IMR-90 (cell line): Measurements from ENCODE around the gene HEXIM1. TPM values are rescaled to one million over a fixed set of nuclear protein-coding genes. Genes with fewer than 3 reads are reported as not detected.

ENCODE experiments used
- ATAC-seq: fragments of 200-7000 bp; cut with Tn5 transposase; 2 replicates; pipeline ENCODE4 v1.9.1; 2020; ENCODE audit warnings: low read depth, mild to moderate bottlenecking, moderate library complexity
- BruUV-seq: library from RNA; stranded (reverse); fragments of 400-500 nt; replicated peaks from 2 replicates; lab custom pipeline; 2021; lab: Mats Ljungman, UMichigan
- CTCF ChIA-PET: fragments of 300-600 bp; formaldehyde crosslinking; extraction: SDS; loops from one replicate; lab custom pipeline; 2021; ENCODE audit warnings: antibody characterized with exemption; lab: Yijun Ruan, JAX
- POLR2A ChIA-PET: fragments of 300-600 bp; sonication (Branson Sonifier 250); formaldehyde crosslinking; loops from one replicate; lab custom pipeline; 2022; ENCODE audit warnings: antibody characterized with exemption; ENCODE audit not compliant: unreplicated experiment; lab: Charles Lee
- DNase-seq: peaks from one replicate; pipeline ENCODE4 v3.0.0; 2013
- H2AFZ ChIP-seq: replicated peaks from 2 replicates; pipeline ENCODE3; 2013; ENCODE audit warnings: low read length, mild to moderate bottlenecking; ENCODE audit not compliant: poor library complexity
- H2AK5ac ChIP-seq: 2 replicates; pipeline ENCODE4 v1.6.1; 2013; ENCODE audit warnings: low read depth, low read length, inconsistent platforms
- H2AK9ac ChIP-seq: replicated peaks from 2 replicates; pipeline ENCODE3; 2013; ENCODE audit warnings: mild to moderate bottlenecking, low read depth, low read length, moderate library complexity; ENCODE audit not compliant: poor library complexity
- H2BK120ac ChIP-seq: 2 replicates; pipeline ENCODE4 v1.6.1; 2013; ENCODE audit warnings: low read depth, low read length, inconsistent platforms
- H2BK15ac ChIP-seq: 3 replicates; pipeline ENCODE4 v1.6.1; 2013; ENCODE audit warnings: low read depth, low read length, inconsistent platforms
- H2BK20ac ChIP-seq: 2 replicates; pipeline ENCODE4 v1.6.1; 2013; ENCODE audit warnings: low read depth, mild to moderate bottlenecking, inconsistent platforms, low read length, moderate library complexity
- H2BK5ac ChIP-seq: 2 replicates; pipeline ENCODE4 v1.6.1; 2013; ENCODE audit warnings: mild to moderate bottlenecking, low read depth, low read length, inconsistent platforms; ENCODE audit not compliant: poor library complexity, severe bottlenecking
- H3K14ac ChIP-seq: replicated peaks from 2 replicates; pipeline ENCODE4 v1.6.1; 2013; ENCODE audit warnings: low read depth, low read length, inconsistent platforms
- H3K18ac ChIP-seq: 2 replicates; pipeline ENCODE4 v1.6.1; 2013; ENCODE audit warnings: low read depth, low read length, control low read depth
- H3K23ac ChIP-seq: 2 replicates; pipeline ENCODE4 v1.6.1; 2013; ENCODE audit warnings: low read depth, low read length, inconsistent platforms
- H3K27ac ChIP-seq: 2 replicates; pipeline ENCODE4 v1.5.1; 2013; ENCODE audit warnings: mild to moderate bottlenecking, control low read depth, low read length; ENCODE audit not compliant: insufficient read depth
- H3K27me3 ChIP-seq: 2 replicates; pipeline ENCODE4 v1.6.1; 2013; ENCODE audit warnings: low read length; ENCODE audit not compliant: control insufficient read depth, insufficient read depth
- H3K36me3 ChIP-seq: 2 replicates; pipeline ENCODE4 v1.6.1; 2013; ENCODE audit warnings: low read length, mixed read lengths; ENCODE audit not compliant: control insufficient read depth, insufficient read depth
- H3K4ac ChIP-seq: 2 replicates; pipeline ENCODE4 v1.6.1; 2013; ENCODE audit warnings: low read depth, low read length, inconsistent platforms
- H3K4me1 ChIP-seq: 2 replicates; pipeline ENCODE4 v1.6.1; 2013; ENCODE audit warnings: low read length, mixed read lengths; ENCODE audit not compliant: control insufficient read depth, insufficient read depth
- H3K4me2 ChIP-seq: 2 replicates; pipeline ENCODE4 v1.6.1; 2013; ENCODE audit warnings: low read depth, mild to moderate bottlenecking, control low read depth, low read length, moderate library complexity
- H3K4me3 ChIP-seq: 2 replicates; pipeline ENCODE4 v1.5.1; 2013; ENCODE audit warnings: low read depth, mild to moderate bottlenecking, control low read depth, low read length, moderate library complexity; ENCODE audit not compliant: insufficient read depth
- H3K56ac ChIP-seq: 2 replicates; pipeline ENCODE4 v1.6.1; 2013; ENCODE audit warnings: low read length, inconsistent platforms; ENCODE audit not compliant: insufficient read depth; ENCODE audit errors: extremely low read depth
- H3K79me1 ChIP-seq, 2 experiments: 2 replicates each; pipeline ENCODE4 v1.6.1; 2013; ENCODE audit warnings: low read length in 2 of 2, inconsistent platforms in 1 of 2, low read depth in 1 of 2
- H3K9ac ChIP-seq: 2 replicates; pipeline ENCODE4 v1.6.1; 2013; ENCODE audit warnings: low read depth, low read length, control low read depth
- H3K9me1 ChIP-seq: 2 replicates; pipeline ENCODE4 v1.6.1; 2013; ENCODE audit warnings: low read length, inconsistent platforms; ENCODE audit not compliant: insufficient read depth
- H3K9me3 ChIP-seq: 2 replicates; pipeline ENCODE4 v1.6.1; 2013; ENCODE audit warnings: low read length; ENCODE audit not compliant: control insufficient read depth, insufficient read depth
- H4K20me1 ChIP-seq: 2 replicates; pipeline ENCODE4 v1.6.1; 2013; ENCODE audit warnings: low read length, inconsistent platforms; ENCODE audit not compliant: insufficient read depth
- H4K5ac ChIP-seq: 2 replicates; pipeline ENCODE4 v1.6.1; 2013; ENCODE audit warnings: mild to moderate bottlenecking, low read depth, low read length, control low read depth
- H4K8ac ChIP-seq, 2 experiments: 2 replicates each; pipeline ENCODE4 v1.6.1; 2013; ENCODE audit warnings: low read depth in 2 of 2, low read length in 2 of 2, control low read depth in 1 of 2, inconsistent platforms in 1 of 2
- H4K91ac ChIP-seq: 2 replicates; pipeline ENCODE4 v1.6.1; 2013; ENCODE audit warnings: low read depth, low read length, inconsistent platforms; ENCODE audit not compliant: insufficient read depth
- BHLHE40 ChIP-seq: fragments of 150-350 bp; IDR thresholded peaks from 2 replicates; pipeline ENCODE4 v1.6.1; 2016; ENCODE audit warnings: mild to moderate bottlenecking, low read depth, low read length
- CEBPB ChIP-seq: IDR thresholded peaks from 2 replicates; pipeline ENCODE4 v1.6.1; 2012; ENCODE audit warnings: low read depth, low read length, improper control_type of control experiment
- CHD1 ChIP-seq: IDR thresholded peaks from 2 replicates; pipeline ENCODE4 v1.6.1; 2012; ENCODE audit warnings: low read depth, low read length, improper control_type of control experiment
- FOS ChIP-seq: fragments of 150-350 bp; IDR thresholded peaks from 2 replicates; pipeline ENCODE4 v1.6.1; 2016; ENCODE audit warnings: low read depth, low read length
- MAZ ChIP-seq: IDR thresholded peaks from 2 replicates; pipeline ENCODE4 v1.6.1; 2012; ENCODE audit warnings: low read depth, mild to moderate bottlenecking, low read length, improper control_type of control experiment, moderate library complexity, borderline replicate concordance
- POLR2A ChIP-seq: IDR thresholded peaks from 2 replicates; pipeline ENCODE4 v1.6.1; 2012; ENCODE audit warnings: mild to moderate bottlenecking, low read depth, low read length
- RAD21 ChIP-seq: IDR thresholded peaks from 2 replicates; pipeline ENCODE4 v1.6.1; 2012; ENCODE audit warnings: low read length, improper control_type of control experiment
- RCOR1 ChIP-seq: IDR thresholded peaks from 2 replicates; pipeline ENCODE4 v1.6.1; 2012; ENCODE audit warnings: mild to moderate bottlenecking, low read length, improper control_type of control experiment; ENCODE audit not compliant: insufficient replicate concordance
- RFX5 ChIP-seq: IDR thresholded peaks from 2 replicates; pipeline ENCODE4 v1.8.0; 2012; ENCODE audit warnings: low read depth, mild to moderate bottlenecking, low read length, moderate library complexity
- WGBS, 2 experiments: methylation state at CpG; one replicate each; pipeline versions ENCODE4 v1.1.5 to v1.1.7; 2013; ENCODE audit warnings: missing lambda C conversion rate in 2 of 2; ENCODE audit not compliant: insufficient read length in 1 of 2; ENCODE audit errors: extremely low coverage in 2 of 2; 5-methylcytosine and 5-hydroxymethylcytosine counted together
- dilution Hi-C: fragments of 300-500 bp; cut with HindIII; formaldehyde crosslinking; loops from one replicate; pipeline ENCODE4 v1.14.3; 2018; ENCODE audit warnings: low sequenced_read_pairs; ENCODE audit not compliant: unreplicated experiment
- in situ Hi-C: fragments of 300-500 bp; cut with MboI; formaldehyde crosslinking; loops from 3 replicates; pipeline ENCODE4 v1.14.3; 2019; ENCODE audit warnings: low sequenced_read_pairs, inconsistent platforms, mixed read lengths
- intact Hi-C: fragments of 100-400 bp; cut with micrococcal nuclease; formaldehyde crosslinking; loops from 2 replicates; pipeline ENCODE4 v1.10.0; 2022
- polyA plus RNA-seq, 3 experiments: library from polyadenylated mRNA; depleted of rRNA; stranded (reverse); fragments of >200 nt; gene quantifications; 2 replicates each; pipeline ENCODE4 v1.2.3, GENCODE V29; 2012; ENCODE audit warnings: low replicate concordance in 1 of 3
- total RNA-seq: library from RNA; depleted of rRNA; stranded (reverse); fragments of >200 nt; gene quantifications from 2 replicates; pipeline ENCODE4 v1.2.3, GENCODE V29; 2012

HEXIM1 gene
- total and polyA plus RNA-seq, 2 of the 4 experiments (the other 2 are of a cell fraction): 5.9 to 14.5 TPM

- H3K36me3 ChIP-seq: no peaks in the 10 kb centered on the region
- TF ChIP-seq RCOR1 (no peak), BHLHE40 (0 out of 2 replicates have a peak, but pooled peaks have one; percentile 7), RAD21 (no peak), FOS (no peak; the same call in 1 of the 2 replicates), POLR2A (peak; percentile 95), MAZ (peak; percentile 82), RFX5 (no peak), CEBPB (no peak), CHD1 (peak; percentile 90; the same call in 1 of the 2 replicates)
- H2BK15ac ChIP-seq: peak within 1 kb of the TSS; percentile 0; the same call in 1 of the 3 replicates
- peak within 1 kb of the TSS; percentile 99 for H2AK5ac ChIP-seq
- H3K79me1 ChIP-seq: peaks cover 5 to 51% of the 10 kb centered on the region in 2 experiments; a peak in 3 of 4 replicates
- ATAC-seq (peak; percentile 94), DNase-seq (peak; percentile 100)
- H3K56ac ChIP-seq: peak within 1 kb of the TSS; percentile 99
- H4K5ac ChIP-seq: peak within 1 kb of the TSS; percentile 92
- H3K4me2 ChIP-seq: peak within 1 kb of the TSS; percentile 85
- no peaks in the 10 kb centered on the region for H3K27me3 ChIP-seq
- BruUV-seq: no TSS peak
- peaks cover 17% of the 10 kb centered on the region for H3K4me1 ChIP-seq
- H2AFZ ChIP-seq: peak within 1 kb of the TSS; percentile 93
- peak within 1 kb of the TSS; percentile 71 for H3K23ac ChIP-seq
- peak within 1 kb of the TSS; percentile 89 to 97 for H4K8ac ChIP-seq
- 1% methylated on average over 34 of the region's 53 CpGs; no CpG with 5 or more reads in 1 of the 2 experiments for WGBS, 2 experiments
- peak within 1 kb of the TSS; percentile 98 for H3K27ac ChIP-seq
- peak within 1 kb of the TSS; percentile 98 for H3K9ac ChIP-seq
- peak within 1 kb of the TSS; percentile 75 for H3K18ac ChIP-seq
- CTCF ChIA-PET: interaction anchor here (0.9 to 3.8 kb wide), 6 partner anchors 9 to 36 kb away, joined by 4 to 18 read pairs (median 10); partner anchors contain the start of gene ACBD4
- intact Hi-C loops (loop anchor here (1.0 kb wide), 2 partner anchors 12 to 26 kb away; partner anchors contain the start of gene ACBD4), in situ Hi-C loops (no loop called here), dilution Hi-C loops (no loop called here)
- H3K9me1 ChIP-seq: peaks cover 19% of the 10 kb centered on the region
- peak within 1 kb of the TSS; percentile 75 for H3K4me3 ChIP-seq
- H2AK9ac ChIP-seq: peak within 1 kb of the TSS; percentile 100
- H2BK20ac ChIP-seq: 0 out of 2 replicates have a peak within 1 kb of the TSS, but pooled peaks have one; percentile 3
- POLR2A ChIA-PET: interaction anchor here (0.6 to 3.1 kb wide), 8 partner anchors 9 to 248 kb away, joined by 3 to 53 read pairs (median 4); partner anchors contain the start of genes ACBD4 and HEXIM1
- peak within 1 kb of the TSS; percentile 42 for H2BK120ac ChIP-seq
- no peaks in the 10 kb centered on the region for H3K9me3 ChIP-seq
- peak within 1 kb of the TSS; percentile 96 for H2BK5ac ChIP-seq
- peaks cover 6% of the 10 kb centered on the region for H4K20me1 ChIP-seq
- peak within 1 kb of the TSS; percentile 76 for H3K14ac ChIP-seq
- peak within 1 kb of the TSS; percentile 97 for H4K91ac ChIP-seq
- peak within 1 kb of the TSS; percentile 99 for H3K4ac ChIP-seq
These were observed 13.2 kb downstream of the HEXIM1 start, which contains the start of gene HEXIM2 for GRCh38 chr17:45161288-45162024. TSS of gene HEXIM2 (plus strand) at chr17:45161875. CDS start at chr17:45162794, 919 bp downstream.
